AML-193 (cell line): ENCODE results near the gene HBM.
"Not testable (repeated sequence)": the region's sequence is repeated elsewhere in the genome, so short reads cannot be mapped to it uniquely, and the experiment has no call there.

Experiments
- DNase-seq, 2 experiments: peaks; one replicate each; lab custom pipeline; 2025; lab: John Stamatoyannopoulos, UW

The HBM gene

DNA sequence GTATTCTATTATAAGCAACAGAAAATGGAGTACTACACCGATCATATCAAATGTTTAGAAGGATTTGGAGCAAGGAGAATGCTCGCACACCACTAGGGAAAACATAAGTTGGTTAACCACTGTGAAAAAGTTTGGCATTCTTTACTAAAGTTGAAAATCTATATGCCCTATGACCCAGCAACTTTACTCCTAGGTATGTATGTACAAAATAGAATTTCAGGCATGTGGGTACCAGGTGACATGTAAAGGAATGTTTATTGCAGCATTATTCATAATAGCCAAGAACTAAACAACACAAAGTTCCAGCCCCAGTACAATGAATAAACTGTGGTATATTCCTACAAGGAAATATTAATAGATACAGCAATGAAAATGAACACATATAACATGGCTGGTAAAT is 19.1 kb upstream of the HBM start:
- DNase-seq: no peak

DNA sequence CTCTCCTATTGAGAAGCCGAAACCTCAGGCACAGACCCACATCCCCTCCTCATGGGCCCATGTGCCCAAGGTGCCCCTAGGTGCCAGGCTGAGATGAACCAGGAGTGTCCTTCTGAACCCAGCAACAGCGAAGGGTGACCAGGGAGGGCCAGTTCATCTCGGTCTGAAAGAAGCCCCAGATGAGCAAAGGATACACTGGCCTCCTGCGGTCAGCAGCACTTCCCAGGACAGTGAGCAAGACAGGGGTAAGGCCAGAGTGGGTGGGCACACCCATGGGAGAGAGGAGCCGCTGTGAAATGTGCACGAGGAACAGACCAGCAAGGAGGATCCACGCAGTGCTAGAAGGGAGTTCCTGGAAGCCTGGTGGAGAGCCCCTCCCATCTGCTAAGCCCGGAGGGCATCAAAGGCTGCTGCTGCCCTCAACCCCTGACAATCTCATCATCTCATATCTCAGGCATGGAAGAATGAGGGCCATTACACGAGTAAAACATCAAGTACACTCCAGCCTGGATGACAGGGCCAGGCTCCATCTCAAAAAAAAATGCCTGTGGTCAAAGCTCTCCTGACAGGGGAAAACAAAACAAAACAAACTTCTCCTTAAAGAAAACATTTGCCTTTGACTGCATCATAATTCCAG is 16.6 kb upstream of the HBM start:
- DNase-seq: no peak

DNA sequence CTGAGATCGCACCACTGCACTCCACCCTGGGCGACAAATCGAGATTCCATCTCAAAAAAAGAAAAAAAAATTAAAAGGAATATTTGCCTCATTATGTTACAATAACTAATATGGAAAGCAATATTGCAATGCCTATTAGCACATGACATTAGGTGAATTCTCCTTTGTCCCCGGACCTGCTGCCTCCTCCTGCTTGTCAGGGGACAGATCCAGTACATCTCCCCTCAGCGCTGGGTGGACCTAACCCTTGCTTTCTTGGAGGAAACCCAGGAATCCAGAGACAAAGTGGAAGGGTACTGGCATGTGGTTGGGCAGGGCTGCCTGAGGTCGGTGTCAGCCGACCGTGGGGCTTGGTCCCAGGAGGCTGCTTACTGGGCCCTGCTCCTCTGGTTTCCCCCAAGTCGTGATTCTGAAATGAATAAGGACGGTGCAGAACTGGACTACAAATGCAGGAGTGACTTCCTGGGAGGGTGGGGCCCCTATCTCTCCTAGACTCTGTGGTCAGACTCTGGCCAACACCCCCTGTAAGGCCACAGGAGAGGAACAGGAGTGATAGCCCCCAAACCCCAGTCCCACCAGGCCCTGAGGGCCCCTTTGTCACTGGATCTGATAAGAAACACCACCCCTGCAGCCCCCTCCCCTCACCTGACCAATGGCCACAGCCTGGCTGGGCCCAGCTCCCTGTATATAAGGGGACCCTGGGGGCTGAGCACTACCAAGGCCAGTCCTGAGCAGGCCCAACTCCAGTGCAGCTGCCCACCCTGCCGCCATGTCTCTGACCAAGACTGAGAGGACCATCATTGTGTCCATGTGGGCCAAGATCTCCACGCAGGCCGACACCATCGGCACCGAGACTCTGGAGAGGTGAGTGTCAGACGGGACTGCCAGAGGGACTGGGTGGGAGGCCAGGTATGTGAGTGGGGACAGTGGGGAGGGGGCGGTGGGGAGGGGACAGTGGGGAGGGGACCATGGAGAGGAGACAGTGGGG is 13.3 kb upstream of the HBM start, which contains the start of gene HBZ:
Gene HBZ, plus strand, starts transcription at position 504 of the 988 bp plus-strand sequence. Its CDS starts 266 bp downstream, at position 770.
- no peak for DNase-seq

DNA sequence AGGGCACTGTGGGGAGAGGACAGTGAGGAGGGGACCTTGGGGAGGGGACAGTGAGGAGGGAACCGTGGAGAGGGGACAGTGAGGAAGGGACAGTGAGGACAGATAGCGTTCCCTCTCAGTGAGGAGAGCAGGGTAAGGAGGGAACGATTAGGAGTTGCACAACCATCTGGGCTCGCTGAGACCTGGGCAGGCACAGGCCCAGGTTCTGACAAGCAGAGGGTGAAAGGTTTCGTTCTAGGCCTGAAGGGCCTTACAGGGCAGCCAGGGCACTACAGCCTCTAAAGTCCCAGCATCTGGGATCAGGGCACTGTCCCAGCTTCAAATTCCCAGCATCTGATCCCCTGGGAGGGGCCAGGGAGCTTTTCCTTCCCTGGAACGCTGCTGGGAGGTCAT is 12.7 kb upstream of the HBM start:
- DNase-seq: not testable (repeated sequence)

DNA sequence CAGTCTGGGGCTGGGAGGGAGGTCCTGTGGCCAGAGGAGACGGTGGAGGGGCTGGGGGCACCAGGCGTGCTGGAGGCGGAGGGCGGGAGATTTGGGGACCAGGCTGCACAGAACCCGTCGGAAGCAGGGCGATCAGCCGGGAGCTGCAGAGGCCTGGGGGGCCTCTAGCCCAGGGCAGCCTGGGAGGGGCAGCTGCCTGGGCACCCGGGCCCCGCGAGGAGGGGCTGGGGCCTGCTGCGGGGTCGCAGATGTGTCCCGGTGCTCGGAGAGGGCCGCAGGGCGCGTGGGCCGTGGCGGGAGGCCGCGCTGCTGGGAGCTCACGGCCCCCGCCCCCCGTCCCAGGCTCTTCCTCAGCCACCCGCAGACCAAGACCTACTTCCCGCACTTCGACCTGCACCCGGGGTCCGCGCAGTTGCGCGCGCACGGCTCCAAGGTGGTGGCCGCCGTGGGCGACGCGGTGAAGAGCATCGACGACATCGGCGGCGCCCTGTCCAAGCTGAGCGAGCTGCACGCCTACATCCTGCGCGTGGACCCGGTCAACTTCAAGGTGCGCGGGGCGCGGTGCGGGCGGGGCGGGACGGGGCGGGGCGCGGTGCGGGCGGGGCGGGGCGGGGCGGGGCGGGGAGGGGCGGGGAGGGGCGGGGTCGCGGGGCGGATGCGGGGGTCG is 12.1 kb upstream of the HBM start:
- not testable (repeated sequence) for DNase-seq

DNA sequence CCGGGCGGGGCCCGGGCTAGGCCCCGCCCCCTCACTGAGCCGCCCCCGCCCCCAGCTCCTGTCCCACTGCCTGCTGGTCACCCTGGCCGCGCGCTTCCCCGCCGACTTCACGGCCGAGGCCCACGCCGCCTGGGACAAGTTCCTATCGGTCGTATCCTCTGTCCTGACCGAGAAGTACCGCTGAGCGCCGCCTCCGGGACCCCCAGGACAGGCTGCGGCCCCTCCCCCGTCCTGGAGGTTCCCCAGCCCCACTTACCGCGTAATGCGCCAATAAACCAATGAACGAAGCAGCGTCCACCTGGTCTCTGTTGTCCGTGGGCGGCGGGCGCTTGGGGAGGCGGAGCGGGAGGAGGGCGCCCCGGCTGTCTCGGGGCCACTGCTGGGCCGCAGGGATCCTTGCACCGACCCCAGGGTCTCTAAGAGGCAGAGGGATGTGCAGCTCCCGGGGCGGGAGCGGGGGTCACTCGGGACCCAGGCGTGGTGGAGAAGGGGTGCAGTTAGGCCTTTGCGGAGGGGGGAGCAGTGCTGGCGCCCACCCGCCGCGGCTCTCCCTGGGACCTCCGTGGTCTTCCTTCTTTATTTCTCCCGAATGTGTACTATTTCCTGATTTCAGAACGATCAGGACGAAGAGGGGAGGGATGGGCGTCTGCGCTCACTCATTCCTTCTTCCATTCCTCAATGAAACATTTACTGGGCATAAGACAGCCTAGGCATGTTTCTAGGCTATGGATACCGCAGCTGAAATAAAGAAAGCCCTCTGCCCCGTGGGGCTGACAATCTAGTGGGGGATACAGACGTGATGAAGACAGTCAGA is 11.4 kb upstream of the HBM start:
- no peak for DNase-seq

DNA sequence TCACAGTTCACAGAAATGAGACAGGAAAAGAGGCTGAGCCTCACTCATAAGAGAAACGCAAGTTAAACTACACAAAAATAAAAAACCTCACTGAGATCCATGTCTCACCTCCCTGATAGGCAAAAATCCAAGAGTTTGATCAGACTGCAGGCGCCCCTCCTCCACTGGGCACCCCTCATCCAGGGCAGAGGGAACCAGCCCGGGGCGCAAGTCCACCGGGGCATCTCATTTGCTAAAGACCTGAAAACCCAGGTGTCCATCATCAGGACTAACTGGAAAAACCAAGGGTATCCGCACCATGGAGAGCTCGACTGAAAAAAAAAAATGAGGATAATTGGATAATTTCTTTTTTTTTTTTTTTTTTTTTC is 10.8 kb upstream of the HBM start:
- no peak for DNase-seq

DNA sequence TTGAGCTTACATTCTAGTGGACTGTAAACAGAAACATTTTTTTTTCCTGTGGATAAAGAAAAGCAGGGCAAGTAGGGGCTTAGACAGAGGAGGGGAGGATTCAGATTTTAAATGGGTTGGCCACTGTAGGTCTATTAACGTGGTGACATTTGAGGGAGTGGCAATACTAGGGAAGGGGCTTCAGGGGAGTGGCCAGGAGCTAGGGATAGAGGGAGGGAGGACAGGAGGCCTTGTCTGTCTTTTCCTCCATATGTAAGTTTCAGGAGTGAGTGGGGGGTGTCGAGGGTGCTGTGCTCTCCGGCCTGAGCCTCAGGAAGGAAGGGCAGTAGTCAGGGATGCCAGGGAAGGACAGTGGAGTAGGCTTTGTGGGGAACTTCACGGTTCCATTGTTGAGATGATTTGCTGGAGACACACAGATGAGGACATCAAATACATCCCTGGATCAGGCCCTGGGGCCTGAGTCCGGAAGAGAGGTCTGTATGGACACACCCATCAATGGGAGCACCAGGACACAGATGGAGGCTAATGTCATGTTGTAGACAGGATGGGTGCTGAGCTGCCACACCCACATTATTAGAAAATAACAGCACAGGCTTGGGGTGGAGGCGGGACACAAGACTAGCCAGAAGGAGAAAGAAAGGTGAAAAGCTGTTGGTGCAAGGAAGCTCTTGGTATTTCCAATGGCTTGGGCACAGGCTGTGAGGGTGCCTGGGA is 6.5 kb upstream of the HBM start:
- no peak for DNase-seq

DNA sequence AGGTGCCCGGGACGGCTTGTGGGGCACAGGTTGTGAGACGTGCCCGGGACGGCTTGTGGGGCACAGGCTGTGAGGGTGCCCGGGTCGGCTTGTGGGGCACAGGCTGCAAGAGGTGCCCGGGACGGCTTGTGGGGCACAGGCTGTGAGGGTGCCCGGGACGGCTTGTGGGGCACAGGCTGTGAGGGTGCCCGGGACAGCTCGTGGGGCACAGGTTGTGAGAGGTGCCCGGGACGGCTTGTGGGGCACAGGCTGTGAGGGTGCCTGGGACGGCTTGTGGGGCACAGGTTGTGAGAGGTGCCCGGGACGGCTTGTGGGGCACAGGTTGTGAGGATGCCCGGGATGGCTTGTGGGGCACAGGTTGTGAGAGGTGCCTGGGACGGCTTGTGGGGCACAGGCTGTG is 5.5 kb upstream of the HBM start:
- not testable (repeated sequence) for DNase-seq

DNA sequence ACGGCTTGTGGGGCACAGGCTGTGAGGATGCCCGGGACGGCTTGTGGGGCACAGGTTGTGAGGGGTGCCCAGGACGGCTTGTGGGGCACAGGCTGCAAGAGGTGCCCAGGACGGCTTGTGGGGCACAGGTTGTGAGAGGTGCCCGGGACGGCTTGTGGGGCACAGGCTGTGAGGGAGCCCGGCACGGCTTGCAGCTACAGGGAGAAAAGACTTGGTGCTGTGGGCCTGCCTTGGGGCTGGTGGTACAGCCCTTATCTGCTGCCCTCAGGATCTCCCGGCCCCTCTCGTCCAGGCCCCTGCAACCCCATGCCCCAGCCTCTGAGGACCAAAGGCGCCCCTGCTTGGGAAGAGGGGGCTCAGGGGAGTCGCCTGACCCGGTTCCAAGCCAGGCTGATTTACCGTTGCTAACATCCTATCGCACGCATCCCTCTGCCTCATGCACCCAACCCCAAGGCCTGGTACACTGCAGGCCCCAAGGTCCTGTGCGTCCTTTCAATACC is 5.0 kb upstream of the HBM start:
- DNase-seq: no peak

DNA sequence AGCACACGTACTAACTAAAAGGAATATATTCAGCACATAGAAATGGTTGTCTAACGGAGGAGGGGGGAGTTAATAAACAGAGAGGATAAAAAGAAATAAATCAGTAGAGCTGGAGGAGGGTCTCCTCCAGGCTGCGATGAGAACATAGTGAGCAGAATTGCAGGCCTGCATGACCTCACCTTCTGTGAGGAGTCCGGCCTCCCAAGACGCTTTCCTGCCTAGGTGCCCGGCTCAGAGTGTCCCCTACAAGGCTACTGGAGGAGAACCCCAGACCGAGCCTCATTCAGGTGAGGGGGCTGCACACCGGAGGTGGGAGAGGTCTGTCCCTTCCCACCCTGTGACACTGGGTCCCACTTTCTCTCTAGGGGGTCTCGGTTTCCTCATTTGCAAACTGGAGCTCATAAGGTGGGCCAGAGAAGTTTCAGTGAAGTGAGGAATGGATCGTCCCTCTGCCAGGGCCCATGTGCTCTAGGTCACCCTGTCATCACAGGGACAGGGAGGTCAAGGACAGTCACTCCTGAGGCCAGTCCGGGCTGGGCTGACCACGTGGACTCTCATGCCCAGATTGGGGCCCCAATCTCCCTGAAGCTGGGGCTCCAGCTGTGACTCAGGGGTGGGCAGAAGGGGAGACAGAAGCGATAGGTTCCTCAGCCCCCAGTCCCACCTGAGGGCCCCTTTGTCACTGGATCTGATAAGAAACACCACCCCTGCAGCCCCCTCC is 3.3 kb upstream of the HBM start:
- DNase-seq: no peak

DNA sequence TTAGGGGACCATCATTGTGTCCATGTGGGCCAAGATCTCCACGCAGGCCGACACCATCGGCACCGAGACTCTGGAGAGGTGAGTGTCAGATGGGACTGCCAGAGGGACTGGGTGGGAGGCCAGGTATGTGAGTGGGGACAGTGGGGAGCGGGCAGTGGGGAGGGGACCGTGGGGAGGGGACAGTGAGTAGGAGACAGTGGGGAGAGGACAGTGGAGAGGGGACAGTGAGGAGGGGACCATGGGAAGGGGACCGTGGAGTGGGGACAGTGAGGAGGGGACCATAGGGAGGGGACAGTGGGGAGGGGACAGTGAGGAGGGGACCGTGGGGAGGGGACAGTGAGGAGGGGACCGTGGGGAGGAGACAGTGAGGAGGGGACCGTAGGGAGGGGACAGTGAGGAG is 2.6 kb upstream of the HBM start:
- not testable (repeated sequence) for DNase-seq

DNA sequence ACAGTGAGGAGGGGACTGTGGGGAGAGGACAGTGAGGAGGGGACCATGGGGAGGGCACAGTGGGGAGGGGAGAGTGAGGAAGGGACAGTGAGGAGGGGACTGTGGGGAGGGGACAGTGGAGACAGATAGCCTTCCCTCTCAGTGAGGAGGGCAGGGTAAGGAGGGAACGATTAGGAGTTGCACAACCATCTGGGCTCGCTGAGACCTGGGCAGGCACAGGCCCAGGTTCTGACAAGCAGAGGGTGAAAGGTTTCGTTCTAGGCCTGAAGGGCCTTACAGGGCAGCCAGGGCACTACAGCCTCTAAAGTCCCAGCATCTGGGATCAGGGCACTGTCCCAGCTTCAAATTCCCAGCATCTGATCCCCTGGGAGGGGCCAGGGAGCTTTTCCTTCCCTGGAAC is 2.1 kb upstream of the HBM start:
- DNase-seq: not testable (repeated sequence)

DNA sequence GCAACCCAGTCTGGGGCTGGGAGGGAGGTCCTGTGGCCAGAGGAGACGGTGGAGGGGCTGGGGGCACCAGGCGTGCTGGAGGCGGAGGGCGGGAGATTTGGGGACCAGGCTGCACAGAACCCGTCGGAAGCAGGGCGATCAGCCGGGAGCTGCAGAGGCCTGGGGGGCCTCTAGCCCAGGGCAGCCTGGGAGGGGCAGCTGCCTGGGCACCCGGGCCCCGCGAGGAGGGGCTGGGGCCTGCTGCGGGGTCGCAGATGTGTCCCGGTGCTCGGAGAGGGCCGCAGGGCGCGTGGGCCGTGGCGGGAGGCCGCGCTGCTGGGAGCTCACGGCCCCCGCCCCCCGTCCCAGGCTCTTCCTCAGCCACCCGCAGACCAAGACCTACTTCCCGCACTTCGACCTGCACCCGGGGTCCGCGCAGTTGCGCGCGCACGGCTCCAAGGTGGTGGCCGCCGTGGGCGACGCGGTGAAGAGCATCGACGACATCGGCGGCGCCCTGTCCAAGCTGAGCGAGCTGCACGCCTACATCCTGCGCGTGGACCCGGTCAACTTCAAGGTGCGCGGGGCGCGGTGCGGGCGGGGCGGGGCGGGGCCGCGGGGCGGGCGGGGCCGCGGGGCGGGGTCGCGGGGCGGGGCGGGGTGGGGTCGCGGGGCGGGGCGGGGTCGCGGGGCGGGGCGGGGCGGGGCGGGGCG is 1.5 kb upstream of the HBM start:
- not testable (repeated sequence) for DNase-seq

DNA sequence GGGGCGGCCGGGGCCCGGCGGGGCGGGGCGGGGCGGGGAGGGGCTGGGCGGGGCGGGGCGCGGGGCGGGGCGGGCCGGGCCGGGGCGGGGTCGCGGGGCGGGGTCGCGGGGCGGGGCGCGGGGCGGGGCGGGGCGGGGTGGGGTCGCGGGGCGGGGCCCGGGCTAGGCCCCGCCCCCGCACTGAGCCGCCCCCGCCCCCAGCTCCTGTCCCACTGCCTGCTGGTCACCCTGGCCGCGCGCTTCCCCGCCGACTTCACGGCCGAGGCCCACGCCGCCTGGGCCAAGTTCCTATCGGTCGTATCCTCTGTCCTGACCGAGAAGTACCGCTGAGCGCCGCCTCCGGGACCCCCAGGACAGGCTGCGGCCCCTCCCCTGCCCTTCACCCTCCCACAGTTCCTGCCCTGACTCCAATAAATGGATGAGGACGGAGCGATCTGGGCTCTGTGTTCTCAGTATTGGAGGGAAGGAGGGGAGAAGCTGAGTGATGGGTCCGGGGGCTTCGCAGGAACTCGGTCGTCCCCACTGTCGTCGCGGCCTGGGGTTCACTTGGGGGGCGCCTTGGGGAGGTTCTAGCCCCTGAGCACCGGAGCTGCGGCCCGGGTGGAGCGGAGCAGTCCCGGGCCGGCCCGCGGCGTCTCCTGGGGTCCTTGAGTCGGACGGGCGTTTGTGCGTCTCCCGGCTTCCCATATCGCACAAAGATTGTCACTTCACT is 795 bp upstream of the HBM start:
- no peak for DNase-seq

DNA sequence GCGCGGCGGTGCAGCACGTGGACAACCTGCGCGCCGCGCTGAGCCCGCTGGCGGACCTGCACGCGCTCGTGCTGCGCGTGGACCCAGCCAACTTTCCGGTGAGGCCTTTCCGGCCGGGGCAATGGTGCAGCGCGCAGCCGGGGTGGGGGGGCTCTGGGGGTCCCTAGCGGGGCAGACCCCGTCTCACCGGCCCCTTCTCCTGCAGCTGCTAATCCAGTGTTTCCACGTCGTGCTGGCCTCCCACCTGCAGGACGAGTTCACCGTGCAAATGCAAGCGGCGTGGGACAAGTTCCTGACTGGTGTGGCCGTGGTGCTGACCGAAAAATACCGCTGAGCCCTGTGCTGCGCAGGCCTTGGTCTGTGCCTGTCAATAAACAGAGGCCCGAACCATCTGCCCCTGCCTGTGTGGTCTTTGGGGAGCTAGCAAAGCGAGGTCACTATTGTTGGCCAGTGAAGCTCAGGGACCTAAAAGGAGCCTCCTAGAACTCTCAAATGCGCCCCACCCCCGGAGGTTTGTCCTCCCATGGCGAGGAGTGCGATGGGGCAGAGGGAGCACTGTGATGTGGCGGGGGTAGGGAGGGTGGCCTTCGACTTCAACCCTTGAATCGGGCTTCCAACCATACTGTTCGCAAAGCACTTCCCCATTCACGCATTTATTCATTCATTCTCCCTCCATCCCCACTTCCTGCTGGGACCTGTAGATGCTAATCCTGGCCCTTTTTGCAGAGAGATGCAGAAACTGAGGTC is 770 bp downstream of the HBM start:
- no peak for DNase-seq

DNA sequence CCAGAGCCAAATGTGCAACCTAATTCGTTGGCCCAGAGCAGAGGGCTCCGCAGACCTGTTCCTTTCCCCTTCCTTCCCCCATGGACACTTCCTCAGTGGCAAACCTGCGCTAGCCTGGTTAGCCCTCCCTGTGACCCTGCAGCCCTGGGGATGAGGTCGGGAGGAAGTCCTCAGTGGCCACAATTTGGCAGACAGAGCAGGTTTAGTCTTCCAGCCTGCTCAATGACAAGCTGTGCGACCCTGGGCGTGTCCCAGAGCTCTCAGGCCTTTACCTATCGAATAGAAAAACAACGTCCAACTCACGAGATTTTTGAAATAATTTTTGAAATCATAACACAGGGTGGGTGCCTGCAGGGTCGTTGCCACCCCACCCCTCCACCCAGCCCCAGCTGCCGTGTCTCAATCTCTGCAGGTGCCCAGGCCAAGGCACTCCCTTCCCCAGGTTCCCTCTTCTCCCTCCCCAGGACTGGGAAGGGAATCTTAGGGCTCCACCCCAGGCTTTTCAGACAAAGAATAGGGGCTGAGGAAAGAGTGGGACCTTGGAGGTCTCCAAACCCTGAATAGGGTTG is 1.4 kb downstream of the HBM start:
- no peak for DNase-seq

DNA sequence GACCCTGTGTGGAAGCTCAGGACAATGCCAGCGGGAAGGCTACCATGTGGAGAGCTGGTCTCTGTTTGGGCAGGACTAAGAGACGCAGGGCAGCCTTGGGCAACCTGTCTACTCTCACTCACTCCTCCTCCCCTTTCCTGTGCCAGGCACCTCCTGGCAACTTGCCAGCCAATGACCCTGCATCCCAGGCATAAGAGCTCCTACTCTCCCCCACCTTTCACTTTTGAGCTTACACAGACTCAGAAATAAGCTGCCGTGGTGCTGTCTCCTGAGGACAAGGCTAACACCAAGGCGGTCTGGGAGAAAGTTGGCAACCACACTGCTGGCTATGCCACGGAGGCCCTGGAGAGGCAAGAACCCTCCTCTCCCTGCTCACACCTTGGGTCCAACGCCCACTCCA is 2.6 kb downstream of the HBM start:
- DNase-seq: no peak
